ENCODE data around the gene PRSS2.

PRSS2 gene

GRCh38 chr7:142787034-142787768, 16.4 kb downstream of the PRSS2 start:
- no peak for DNase-seq (ENCODE audit: low spot score)

GRCh38 chr7:142787783-142788182, 17.0 kb downstream of the PRSS2 start:
- no peak for DNase-seq (ENCODE audit: low spot score)

DNA sequence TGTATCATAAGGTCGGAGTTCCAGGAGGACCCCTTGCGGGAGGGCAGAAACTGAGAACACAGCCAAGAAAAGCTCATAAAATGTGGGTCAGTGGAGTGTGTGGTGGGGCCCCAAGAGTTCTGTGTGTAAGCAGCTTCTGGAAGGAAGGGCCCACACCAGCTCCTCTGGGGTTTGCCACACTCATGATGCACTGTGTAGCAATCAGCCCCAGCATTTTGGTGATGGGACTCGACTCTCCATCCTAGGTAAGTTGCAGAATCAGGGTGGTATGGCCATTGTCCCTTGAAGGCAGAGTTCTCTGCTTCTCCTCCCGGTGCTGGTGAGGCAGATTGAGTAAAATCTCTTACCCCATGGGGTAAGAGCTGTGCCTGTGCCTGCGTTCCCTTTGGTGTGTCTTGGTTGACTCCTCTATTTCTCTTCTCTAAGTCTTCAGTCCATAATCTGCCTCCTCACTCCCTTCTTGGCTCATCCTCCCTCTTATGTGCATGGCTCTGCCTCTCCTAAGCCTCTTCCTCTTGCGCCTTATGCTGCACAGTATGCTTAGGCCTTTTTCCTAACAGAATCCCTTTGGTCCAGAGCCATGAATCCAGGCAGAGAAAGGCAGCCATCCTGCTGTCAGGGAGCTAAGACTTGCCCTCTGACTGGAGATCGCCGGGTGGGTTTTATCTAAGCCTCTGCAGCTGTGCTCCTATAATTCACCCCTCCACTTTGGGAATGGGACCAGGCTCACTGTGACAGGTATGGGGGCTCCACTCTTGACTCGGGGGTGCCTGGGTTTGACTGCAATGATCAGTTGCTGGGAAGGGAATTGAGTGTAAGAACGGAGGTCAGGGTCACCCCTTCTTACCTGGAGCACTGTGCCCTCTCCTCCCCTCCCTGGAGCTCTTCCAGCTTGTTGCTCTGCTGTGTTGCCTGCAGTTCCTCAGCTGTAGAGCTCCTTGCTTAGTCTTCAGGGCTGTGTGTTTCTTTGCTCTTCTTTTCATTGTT, 17.8 kb downstream of the PRSS2 start:
- DNase-seq (ENCODE audit: low spot score) = no peak

DNA sequence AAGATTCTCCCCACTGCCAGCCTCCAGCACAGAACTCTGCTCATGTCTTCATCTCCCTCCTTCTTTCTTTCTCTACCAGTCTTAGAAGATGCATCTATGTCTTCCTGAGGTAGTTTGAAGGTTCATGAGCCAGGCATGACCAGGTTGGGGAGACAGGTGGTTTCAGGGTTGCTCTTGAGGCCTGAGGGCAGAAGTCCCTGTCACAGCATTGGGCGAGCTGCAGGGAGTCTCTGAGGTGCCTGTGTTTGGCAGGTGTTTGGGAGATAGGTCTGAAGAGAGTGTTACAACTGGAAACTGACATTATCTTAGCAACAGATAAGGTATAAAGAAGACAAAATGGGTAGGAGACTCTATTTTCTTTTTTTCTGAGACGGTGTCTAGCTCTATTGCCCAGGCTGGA, 18.7 kb downstream of the PRSS2 start:
- no peak for DNase-seq (ENCODE audit: low spot score)

DNA sequence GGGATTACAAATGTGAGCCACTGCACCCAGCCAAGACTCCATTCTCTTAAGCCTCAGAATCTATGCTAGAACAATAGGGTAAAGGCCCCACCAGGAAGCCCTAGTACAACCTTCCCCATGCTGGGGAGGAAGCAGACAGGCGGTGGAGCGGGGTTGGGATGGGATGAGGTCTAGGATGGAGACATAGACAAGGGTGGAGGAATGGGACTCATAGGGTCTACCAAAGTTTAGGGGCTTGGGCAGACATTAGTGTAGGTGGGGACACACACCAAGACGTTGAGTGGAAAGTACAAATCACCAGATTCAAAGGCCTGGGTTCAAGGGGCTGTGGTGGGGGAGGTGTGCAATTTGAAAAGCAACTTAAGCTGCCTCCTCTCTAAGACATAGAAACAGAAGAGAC, 19.3 kb downstream of the PRSS2 start:
- no peak for DNase-seq (ENCODE audit: low spot score)

- no peak for DNase-seq (ENCODE audit: low spot score)
These were observed 19.8 kb downstream of the PRSS2 start for GRCh38 chr7:142790555-142790954.

DNA sequence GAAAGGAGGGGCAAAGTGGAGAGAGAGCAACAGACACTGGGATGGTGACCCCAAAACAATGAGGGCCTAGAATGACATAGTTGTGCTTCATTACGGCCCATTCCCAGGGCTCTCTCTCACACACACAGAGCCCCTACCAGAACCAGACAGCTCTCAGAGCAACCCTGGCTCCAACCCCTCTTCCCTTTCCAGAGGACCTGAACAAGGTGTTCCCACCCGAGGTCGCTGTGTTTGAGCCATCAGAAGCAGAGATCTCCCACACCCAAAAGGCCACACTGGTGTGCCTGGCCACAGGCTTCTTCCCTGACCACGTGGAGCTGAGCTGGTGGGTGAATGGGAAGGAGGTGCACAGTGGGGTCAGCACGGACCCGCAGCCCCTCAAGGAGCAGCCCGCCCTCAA, 20.7 kb downstream of the PRSS2 start:
- no peak for DNase-seq (ENCODE audit: low spot score)

DNA sequence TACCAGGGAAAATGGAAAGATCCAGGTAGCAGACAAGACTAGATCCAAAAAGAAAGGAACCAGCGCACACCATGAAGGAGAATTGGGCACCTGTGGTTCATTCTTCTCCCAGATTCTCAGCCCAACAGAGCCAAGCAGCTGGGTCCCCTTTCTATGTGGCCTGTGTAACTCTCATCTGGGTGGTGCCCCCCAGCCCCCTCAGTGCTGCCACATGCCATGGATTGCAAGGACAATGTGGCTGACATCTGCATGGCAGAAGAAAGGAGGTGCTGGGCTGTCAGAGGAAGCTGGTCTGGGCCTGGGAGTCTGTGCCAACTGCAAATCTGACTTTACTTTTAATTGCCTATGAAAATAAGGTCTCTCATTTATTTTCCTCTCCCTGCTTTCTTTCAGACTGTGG, 21.4 kb downstream of the PRSS2 start:
- no peak for DNase-seq (ENCODE audit: low spot score)

DNA sequence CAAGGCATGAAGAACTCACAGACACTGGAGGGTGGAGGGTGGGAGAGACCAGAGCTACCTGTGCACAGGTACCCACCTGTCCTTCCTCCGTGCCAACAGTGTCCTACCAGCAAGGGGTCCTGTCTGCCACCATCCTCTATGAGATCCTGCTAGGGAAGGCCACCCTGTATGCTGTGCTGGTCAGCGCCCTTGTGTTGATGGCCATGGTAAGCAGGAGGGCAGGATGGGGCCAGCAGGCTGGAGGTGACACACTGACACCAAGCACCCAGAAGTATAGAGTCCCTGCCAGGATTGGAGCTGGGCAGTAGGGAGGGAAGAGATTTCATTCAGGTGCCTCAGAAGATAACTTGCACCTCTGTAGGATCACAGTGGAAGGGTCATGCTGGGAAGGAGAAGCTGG, 21.8 kb downstream of the PRSS2 start:
- no peak for DNase-seq (ENCODE audit: low spot score)

DNA sequence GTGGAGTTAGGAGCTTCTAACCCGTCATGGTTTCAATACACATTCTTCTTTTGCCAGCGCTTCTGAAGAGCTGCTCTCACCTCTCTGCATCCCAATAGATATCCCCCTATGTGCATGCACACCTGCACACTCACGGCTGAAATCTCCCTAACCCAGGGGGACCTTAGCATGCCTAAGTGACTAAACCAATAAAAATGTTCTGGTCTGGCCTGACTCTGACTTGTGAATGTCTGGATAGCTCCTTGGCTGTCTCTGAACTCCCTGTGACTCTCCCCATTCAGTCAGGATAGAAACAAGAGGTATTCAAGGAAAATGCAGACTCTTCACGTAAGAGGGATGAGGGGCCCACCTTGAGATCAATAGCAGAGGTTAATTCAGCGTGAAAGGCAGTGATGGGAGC, 22.4 kb downstream of the PRSS2 start:
- no peak for DNase-seq (ENCODE audit: low spot score)

DNA sequence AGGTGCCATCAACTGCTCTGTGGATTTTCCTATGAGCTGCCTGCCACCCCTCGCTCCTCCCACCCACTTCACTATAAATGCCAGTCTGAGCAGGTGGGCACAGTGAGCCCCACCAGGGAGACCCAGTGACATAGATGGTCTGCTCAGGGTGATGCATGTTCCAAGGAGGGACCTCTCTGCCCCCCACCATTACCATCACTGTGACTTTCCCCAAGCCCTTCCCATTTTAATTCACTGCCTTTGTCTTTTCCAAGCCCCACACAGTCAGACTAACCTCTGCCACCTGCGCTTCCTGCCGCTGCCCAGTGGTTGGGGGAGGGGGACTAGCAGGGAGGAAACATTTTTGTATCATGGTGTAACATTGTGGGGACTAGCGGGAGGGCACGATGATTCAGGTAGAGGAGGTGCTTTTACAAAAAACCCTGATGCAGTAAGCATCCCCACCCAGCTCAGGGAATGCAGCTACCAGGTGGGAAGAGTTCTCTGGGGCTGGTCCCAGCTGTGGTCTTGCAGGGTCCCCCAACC, 24.6 kb downstream of the PRSS2 start:
- no peak for DNase-seq (ENCODE audit: low spot score)

GRCh38 chr7:142796001-142796500, 25.3 kb downstream of the PRSS2 start:
- DNase-seq (ENCODE audit: low spot score) = no peak

DNA sequence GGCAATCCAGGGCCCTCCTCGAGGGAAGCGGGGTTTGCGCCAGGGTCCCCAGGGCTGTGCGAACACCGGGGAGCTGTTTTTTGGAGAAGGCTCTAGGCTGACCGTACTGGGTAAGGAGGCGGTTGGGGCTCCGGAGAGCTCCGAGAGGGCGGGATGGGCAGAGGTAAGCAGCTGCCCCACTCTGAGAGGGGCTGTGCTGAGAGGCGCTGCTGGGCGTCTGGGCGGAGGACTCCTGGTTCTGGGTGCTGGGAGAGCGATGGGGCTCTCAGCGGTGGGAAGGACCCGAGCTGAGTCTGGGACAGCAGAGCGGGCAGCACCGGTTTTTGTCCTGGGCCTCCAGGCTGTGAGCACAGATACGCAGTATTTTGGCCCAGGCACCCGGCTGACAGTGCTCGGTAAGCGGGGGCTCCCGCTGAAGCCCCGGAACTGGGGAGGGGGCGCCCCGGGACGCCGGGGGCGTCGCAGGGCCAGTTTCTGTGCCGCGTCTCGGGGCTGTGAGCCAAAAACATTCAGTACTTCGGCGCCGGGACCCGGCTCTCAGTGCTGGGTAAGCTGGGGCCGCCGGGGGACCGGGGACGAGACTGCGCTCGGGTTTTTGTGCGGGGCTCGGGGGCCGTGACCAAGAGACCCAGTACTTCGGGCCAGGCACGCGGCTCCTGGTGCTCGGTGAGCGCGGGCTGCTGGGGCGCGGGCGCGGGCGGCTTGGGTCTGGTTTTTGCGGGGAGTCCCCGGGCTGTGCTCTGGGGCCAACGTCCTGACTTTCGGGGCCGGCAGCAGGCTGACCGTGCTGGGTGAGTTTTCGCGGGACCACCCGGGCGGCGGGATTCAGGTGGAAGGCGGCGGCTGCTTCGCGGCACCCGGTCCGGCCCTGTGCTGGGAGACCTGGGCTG, 26.0 kb downstream of the PRSS2 start:
- DNase-seq (ENCODE audit: low spot score) = no peak

GRCh38 chr7:142797391-142798377, 26.9 kb downstream of the PRSS2 start:
- DNase-seq (ENCODE audit: low spot score) = no peak

- no peak for DNase-seq (ENCODE audit: low spot score)
These were observed 28.0 kb downstream of the PRSS2 start for GRCh38 chr7:142798451-142799436.

GRCh38 chr7:142799437-142799835, 28.7 kb downstream of the PRSS2 start:
- no peak for DNase-seq (ENCODE audit: low spot score)

GRCh38 chr7:142800088-142800487, 29.3 kb downstream of the PRSS2 start:
- DNase-seq (ENCODE audit: low spot score) = no peak

DNA sequence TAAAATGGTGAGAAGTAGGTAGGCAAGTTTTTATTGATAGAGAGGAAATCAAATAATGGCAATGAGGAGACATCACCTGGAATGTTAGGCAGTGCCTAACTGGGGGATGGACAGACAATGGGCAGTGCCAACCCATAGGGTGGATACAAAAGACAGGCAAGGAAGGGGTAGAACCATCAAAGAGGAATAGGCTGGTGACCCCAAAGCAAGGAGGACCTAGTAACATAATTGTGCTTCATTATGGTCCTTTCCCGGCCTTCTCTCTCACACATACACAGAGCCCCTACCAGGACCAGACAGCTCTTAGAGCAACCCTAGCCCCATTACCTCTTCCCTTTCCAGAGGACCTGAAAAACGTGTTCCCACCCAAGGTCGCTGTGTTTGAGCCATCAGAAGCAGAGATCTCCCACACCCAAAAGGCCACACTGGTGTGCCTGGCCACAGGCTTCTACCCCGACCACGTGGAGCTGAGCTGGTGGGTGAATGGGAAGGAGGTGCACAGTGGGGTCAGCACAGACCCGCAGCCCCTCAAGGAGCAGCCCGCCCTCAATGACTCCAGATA, 30.0 kb downstream of the PRSS2 start:
- DNase-seq (ENCODE audit: low spot score) = no peak
